Inflammatory macrophage (primary cell): ENCODE data around the gene DMXL1.
A peak's percentile ranks its signal among the peaks of the same experiment; 100 is the strongest.

Source experiments
- DNase-seq, 2 donors: peaks; one replicate each; pipeline ENCODE4 v3.0.0-alpha.2; 2020 to 2022
- total RNA-seq, 18 experiments: gene quantifications; one replicate each; lab custom pipeline; 2026; ENCODE audit warnings: mixed read lengths in 6 of 18, inconsistent platforms in 2 of 18; lab: John Stamatoyannopoulos, UW

DMXL1 gene
- total RNA-seq, result 167 to 445 (median 271) reads per million in 18 experiments

GRCh38 chr5:119070828-119071560 lies at the start of gene DMXL1:
Gene DMXL1 (plus strand): TSS chr5:119071087. CDS start chr5:119071570, 483 bp downstream.
- DNase-seq, result peak; percentile 100

GRCh38 chr5:119021149-119021732 lies 49.6 kb upstream of the DMXL1 start:
- DNase-seq, result no peak

- DNase-seq, result peak; percentile 54 to 72
These were observed 48.7 kb upstream of the DMXL1 start for GRCh38 chr5:119022017-119022745.

GRCh38 chr5:119022773-119023172 lies 48.1 kb upstream of the DMXL1 start:
- no peak for DNase-seq

- DNase-seq, result no peak
These were observed 42.3 kb upstream of the DMXL1 start for GRCh38 chr5:119028575-119028974.

GRCh38 chr5:119031011-119031886 lies 39.6 kb upstream of the DMXL1 start:
- DNase-seq, result no peak

- DNase-seq, result peak; percentile 79 to 93
These were observed 39.0 kb upstream of the DMXL1 start for GRCh38 chr5:119031905-119032304.

- peak; percentile 77 to 88 for DNase-seq
These were observed 38.2 kb upstream of the DMXL1 start for GRCh38 chr5:119032656-119033055.

- DNase-seq, result no peak
These were observed 37.8 kb upstream of the DMXL1 start for GRCh38 chr5:119033135-119033534.

GRCh38 chr5:119036101-119036762 lies 34.7 kb upstream of the DMXL1 start:
- peak in 1 of 2 donors; percentile 26 for DNase-seq

- DNase-seq, result no peak
These were observed 33.2 kb upstream of the DMXL1 start for GRCh38 chr5:119037496-119038215.

- DNase-seq, result no peak
These were observed 22.6 kb upstream of the DMXL1 start for GRCh38 chr5:119048246-119048645.

- peak; percentile 56 to 70 for DNase-seq
These were observed 20.9 kb upstream of the DMXL1 start for GRCh38 chr5:119049824-119050449.

GRCh38 chr5:119054101-119054500 lies 16.8 kb upstream of the DMXL1 start:
- no peak for DNase-seq

GRCh38 chr5:119055294-119055693 lies 15.6 kb upstream of the DMXL1 start:
- DNase-seq, result peak; percentile 60 to 86

- DNase-seq, result no peak
These were observed 11.8 kb upstream of the DMXL1 start for GRCh38 chr5:119058979-119059529.

- no peak for DNase-seq
These were observed 11.1 kb upstream of the DMXL1 start for GRCh38 chr5:119059740-119060255.

- DNase-seq, result peak; percentile 84 to 92
These were observed 7.1 kb upstream of the DMXL1 start for GRCh38 chr5:119063579-119064379.

GRCh38 chr5:119067450-119067849 lies 3.4 kb upstream of the DMXL1 start:
- DNase-seq, result peak in 1 of 2 donors; percentile 27

- no peak for DNase-seq
These were observed 384 bp upstream of the DMXL1 start for GRCh38 chr5:119070578-119070827.
